ENCODE data around the gene CA9. TPM values are rescaled to one million over a fixed set of nuclear protein-coding genes. Genes with fewer than 3 reads are reported as not detected.

Gene CA9
- total and polyA plus RNA-seq, 2 experiments from 2014 or later = 1.1 TPM; not detected in 1

DNA sequence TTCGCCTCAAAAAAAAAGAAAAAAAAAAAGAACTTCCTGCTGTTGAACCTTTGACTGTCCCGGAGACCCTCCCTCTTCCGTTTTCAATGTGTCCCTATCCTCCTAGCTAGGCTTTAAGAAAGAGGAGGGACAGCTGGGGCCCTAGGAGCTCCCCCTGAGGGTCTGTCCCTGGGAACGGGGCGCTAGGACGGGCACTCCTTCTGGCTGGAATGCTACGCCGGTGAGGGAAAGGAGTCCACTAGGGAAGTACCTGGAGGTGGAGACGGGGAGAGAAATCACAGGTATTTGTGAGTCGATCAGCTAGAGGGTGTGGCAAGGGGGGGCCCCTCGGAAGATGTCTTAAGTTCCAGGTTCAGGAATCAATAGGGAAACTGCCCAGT is 27.6 kb upstream of the CA9 start:
- peak; percentile 72 for ATAC-seq
- peaks cover 32% of the 10 kb centered on the region for H3K27me3 Mint-ChIP-seq (ENCODE audit: insufficient read depth, low read depth, poor library complexity)
- H3K27ac ChIP-seq (ENCODE audit: low read depth) = peak overlapping the region; percentile 87

More for the DNA sequence above, 27.6 kb upstream of the CA9 start:
- H3K79me2 ChIP-seq (replicated peaks; ENCODE audit: insufficient read depth) = no peaks in the 10 kb centered on the region
- no peaks in the 10 kb centered on the region for H3K27me3 ChIP-seq (ENCODE audit: insufficient read depth)
- H4K20me1 ChIP-seq (replicated peaks; ENCODE audit: insufficient read depth) = no peaks in the 10 kb centered on the region
- peaks cover 38% of the 10 kb centered on the region for H3K4me1 ChIP-seq (ENCODE audit: insufficient read depth)
- peak overlapping the region; percentile 95 for H3K4me3 ChIP-seq
- H3K4me3 Mint-ChIP-seq = peak overlapping the region; percentile 83
- peak overlapping the region; percentile 80 for H3K27ac Mint-ChIP-seq
- peak; percentile 91 for DNase-seq (ENCODE audit: low spot score)
- H3K36me3 ChIP-seq (ENCODE audit: insufficient read depth) = no peaks in the 10 kb centered on the region
- H3K4me2 ChIP-seq = peak overlapping the region; percentile 97
- H3K36me3 Mint-ChIP-seq (ENCODE audit: low read depth) = peaks cover under 1% of the 10 kb centered on the region
- H3F3A ChIP-seq (replicated peaks; ENCODE audit: low read depth) = peaks cover 15% of the 10 kb centered on the region; the same call in 1 of the 2 replicates
- TF ChIP-seq, protein P1, sequence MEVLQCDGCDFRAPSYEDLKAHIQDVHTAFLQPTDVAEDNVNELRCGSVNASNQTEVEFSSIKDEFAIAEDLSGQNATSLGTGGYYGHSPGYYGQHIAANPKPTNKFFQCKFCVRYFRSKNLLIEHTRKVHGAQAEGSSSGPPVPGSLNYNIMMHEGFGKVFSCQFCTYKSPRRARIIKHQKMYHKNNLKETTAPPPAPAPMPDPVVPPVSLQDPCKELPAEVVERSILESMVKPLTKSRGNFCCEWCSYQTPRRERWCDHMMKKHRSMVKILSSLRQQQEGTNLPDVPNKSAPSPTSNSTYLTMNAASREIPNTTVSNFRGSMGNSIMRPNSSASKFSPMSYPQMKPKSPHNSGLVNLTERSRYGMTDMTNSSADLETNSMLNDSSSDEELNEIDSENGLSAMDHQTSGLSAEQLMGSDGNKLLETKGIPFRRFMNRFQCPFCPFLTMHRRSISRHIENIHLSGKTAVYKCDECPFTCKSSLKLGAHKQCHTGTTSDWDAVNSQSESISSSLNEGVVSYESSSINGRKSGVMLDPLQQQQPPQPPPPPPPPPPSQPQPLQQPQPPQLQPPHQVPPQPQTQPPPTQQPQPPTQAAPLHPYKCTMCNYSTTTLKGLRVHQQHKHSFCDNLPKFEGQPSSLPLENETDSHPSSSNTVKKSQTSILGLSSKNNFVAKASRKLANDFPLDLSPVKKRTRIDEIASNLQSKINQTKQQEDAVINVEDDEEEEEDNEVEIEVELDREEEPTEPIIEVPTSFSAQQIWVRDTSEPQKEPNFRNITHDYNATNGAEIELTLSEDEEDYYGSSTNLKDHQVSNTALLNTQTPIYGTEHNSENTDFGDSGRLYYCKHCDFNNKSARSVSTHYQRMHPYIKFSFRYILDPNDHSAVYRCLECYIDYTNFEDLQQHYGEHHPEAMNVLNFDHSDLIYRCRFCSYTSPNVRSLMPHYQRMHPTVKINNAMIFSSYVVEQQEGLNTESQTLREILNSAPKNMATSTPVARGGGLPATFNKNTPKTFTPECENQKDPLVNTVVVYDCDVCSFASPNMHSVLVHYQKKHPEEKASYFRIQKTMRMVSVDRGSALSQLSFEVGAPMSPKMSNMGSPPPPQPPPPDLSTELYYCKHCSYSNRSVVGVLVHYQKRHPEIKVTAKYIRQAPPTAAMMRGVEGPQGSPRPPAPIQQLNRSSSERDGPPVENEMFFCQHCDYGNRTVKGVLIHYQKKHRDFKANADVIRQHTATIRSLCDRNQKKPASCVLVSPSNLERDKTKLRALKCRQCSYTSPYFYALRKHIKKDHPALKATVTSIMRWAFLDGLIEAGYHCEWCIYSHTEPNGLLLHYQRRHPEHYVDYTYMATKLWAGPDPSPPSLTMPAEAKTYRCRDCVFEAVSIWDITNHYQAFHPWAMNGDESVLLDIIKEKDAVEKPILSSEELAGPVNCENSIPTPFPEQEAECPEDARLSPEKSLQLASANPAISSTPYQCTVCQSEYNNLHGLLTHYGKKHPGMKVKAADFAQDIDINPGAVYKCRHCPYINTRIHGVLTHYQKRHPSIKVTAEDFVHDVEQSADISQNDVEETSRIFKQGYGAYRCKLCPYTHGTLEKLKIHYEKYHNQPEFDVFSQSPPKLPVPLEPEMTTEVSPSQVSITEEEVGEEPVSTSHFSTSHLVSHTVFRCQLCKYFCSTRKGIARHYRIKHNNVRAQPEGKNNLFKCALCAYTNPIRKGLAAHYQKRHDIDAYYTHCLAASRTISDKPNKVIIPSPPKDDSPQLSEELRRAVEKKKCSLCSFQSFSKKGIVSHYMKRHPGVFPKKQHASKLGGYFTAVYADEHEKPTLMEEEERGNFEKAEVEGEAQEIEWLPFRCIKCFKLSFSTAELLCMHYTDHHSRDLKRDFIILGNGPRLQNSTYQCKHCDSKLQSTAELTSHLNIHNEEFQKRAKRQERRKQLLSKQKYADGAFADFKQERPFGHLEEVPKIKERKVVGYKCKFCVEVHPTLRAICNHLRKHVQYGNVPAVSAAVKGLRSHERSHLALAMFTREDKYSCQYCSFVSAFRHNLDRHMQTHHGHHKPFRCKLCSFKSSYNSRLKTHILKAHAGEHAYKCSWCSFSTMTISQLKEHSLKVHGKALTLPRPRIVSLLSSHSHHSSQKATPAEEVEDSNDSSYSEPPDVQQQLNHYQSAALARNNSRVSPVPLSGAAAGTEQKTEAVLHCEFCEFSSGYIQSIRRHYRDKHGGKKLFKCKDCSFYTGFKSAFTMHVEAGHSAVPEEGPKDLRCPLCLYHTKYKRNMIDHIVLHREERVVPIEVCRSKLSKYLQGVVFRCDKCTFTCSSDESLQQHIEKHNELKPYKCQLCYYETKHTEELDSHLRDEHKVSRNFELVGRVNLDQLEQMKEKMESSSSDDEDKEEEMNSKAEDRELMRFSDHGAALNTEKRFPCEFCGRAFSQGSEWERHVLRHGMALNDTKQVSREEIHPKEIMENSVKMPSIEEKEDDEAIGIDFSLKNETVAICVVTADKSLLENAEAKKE (CRISPR knock-in tag; IDR thresholded peaks at IDR 0.05) = no peak
- TF ChIP-seq, protein P2, sequence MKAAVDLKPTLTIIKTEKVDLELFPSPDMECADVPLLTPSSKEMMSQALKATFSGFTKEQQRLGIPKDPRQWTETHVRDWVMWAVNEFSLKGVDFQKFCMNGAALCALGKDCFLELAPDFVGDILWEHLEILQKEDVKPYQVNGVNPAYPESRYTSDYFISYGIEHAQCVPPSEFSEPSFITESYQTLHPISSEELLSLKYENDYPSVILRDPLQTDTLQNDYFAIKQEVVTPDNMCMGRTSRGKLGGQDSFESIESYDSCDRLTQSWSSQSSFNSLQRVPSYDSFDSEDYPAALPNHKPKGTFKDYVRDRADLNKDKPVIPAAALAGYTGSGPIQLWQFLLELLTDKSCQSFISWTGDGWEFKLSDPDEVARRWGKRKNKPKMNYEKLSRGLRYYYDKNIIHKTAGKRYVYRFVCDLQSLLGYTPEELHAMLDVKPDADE (IDR thresholded peaks at IDR 0.05) = 0 out of 2 replicates have a peak, but pooled peaks have one; percentile 28
- TF ChIP-seq POLR2AphosphoS5 (IDR thresholded peaks at IDR 0.05; ENCODE audit: low read depth) (no peak), ZNF114 (CRISPR knock-in tag; IDR thresholded peaks at IDR 0.05) (no peak)
- TF ChIP-seq, protein P3, sequence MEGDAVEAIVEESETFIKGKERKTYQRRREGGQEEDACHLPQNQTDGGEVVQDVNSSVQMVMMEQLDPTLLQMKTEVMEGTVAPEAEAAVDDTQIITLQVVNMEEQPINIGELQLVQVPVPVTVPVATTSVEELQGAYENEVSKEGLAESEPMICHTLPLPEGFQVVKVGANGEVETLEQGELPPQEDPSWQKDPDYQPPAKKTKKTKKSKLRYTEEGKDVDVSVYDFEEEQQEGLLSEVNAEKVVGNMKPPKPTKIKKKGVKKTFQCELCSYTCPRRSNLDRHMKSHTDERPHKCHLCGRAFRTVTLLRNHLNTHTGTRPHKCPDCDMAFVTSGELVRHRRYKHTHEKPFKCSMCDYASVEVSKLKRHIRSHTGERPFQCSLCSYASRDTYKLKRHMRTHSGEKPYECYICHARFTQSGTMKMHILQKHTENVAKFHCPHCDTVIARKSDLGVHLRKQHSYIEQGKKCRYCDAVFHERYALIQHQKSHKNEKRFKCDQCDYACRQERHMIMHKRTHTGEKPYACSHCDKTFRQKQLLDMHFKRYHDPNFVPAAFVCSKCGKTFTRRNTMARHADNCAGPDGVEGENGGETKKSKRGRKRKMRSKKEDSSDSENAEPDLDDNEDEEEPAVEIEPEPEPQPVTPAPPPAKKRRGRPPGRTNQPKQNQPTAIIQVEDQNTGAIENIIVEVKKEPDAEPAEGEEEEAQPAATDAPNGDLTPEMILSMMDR (conservative IDR thresholded peaks at IDR 0.05; ENCODE audit: low read depth in 2 of 2) = peak; percentile 18 to 33; a peak in 2 of 4 replicates
- peak overlapping the region; percentile 99 for H2AFZ ChIP-seq
- H3K9me3 Mint-ChIP-seq = peaks cover 3% of the 10 kb centered on the region
- H3K9me2 ChIP-seq (ENCODE audit: insufficient read depth) = no peaks in the 10 kb centered on the region
- H3K4me1 Mint-ChIP-seq = peaks cover 43% of the 10 kb centered on the region
